HL-60 (cell line): ENCODE results near the gene MLH1.
"Not testable (repeated sequence)": the region's sequence is repeated elsewhere in the genome, so short reads cannot be mapped to it uniquely, and the experiment has no call there.

ENCODE experiments used
- DNase-seq, 2 experiments: peaks; one replicate each; pipeline ENCODE4 v3.0.0-alpha.2; 2010 to 2020; ENCODE audit warnings: low read depth in 1 of 2, low spot score in 1 of 2
- H3K27ac ChIP-seq: fragments of 250-450 bp; sonication (Bioruptor Pico); replicated peaks from 2 replicates; pipeline ENCODE4 v1.5.1; 2020; ENCODE audit warnings: mild to moderate bottlenecking, moderate library complexity
- H3K27me3 ChIP-seq: fragments of 250-450 bp; sonication (Bioruptor Pico); 2 replicates; pipeline ENCODE4 v1.5.1; 2021; ENCODE audit warnings: mild to moderate bottlenecking, moderate library complexity; ENCODE audit not compliant: insufficient read depth, poor library complexity, severe bottlenecking
- H3K4me3 ChIP-seq: replicated peaks from 2 replicates; pipeline ENCODE4 v1.5.1; 2011; ENCODE audit warnings: mild to moderate bottlenecking, control low read depth, low read length; ENCODE audit not compliant: insufficient read depth
- CTCF ChIP-seq: IDR thresholded peaks from one replicate; pipeline ENCODE4 v1.5.1; 2011; ENCODE audit warnings: low read length, control low read depth, inconsistent platforms; ENCODE audit not compliant: insufficient read depth
- GABPA ChIP-seq: IDR thresholded peaks from 2 replicates; pipeline ENCODE4 v1.6.1; 2012; ENCODE audit warnings: low read depth
- POLR2AphosphoS5 ChIP-seq: IDR thresholded peaks from 2 replicates; pipeline ENCODE4 v1.6.1; 2012; ENCODE audit warnings: low read depth
- SPI1 ChIP-seq: IDR thresholded peaks from 2 replicates; pipeline ENCODE4 v1.6.1; 2012; ENCODE audit warnings: low read depth, mild to moderate bottlenecking, borderline replicate concordance
- TF ChIP-seq, protein P1 (sequence below): IDR thresholded peaks from 2 replicates; pipeline ENCODE4 v1.6.1; 2012; ENCODE audit warnings: low read depth; ENCODE audit not compliant: insufficient replicate concordance

Gene MLH1

DNA sequence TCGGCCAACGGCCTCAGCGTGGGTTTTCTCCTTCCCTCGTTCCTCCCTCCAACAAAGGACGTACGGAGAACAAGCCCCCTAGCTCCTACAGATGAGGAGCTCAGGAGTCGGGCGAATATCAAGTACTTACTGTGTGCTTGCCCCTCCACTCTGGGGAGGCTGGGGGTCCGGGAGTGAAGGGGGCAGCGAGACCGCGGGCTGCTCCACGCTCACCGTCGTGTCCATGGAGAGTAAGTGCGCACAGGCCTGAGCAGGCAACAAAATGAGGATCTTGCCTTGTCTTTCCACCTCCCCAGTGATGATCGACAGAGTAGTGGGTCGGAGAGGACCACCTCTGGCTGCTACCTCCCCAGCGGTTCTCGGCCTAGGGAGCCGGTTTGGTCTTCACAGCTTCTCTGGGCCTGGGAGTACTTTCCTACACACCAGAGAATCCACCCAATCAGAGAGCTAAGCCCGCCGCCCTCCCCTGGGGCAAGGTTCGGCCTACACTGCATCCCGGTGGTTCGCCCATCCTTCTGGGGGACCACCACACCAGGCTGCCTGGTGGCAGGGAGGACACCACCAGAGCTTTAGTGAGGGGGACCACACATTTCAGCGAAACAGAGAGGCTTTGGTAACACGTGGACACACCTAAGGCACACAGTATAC, 47.9 kb upstream of the MLH1 start:
- no peaks in the 10 kb centered on the region for H3K27me3 ChIP-seq
- no peak for TF ChIP-seq SPI1
- no peak for TF ChIP-seq GABPA
- no peak for TF ChIP-seq POLR2AphosphoS5
- TF ChIP-seq, protein P1, sequence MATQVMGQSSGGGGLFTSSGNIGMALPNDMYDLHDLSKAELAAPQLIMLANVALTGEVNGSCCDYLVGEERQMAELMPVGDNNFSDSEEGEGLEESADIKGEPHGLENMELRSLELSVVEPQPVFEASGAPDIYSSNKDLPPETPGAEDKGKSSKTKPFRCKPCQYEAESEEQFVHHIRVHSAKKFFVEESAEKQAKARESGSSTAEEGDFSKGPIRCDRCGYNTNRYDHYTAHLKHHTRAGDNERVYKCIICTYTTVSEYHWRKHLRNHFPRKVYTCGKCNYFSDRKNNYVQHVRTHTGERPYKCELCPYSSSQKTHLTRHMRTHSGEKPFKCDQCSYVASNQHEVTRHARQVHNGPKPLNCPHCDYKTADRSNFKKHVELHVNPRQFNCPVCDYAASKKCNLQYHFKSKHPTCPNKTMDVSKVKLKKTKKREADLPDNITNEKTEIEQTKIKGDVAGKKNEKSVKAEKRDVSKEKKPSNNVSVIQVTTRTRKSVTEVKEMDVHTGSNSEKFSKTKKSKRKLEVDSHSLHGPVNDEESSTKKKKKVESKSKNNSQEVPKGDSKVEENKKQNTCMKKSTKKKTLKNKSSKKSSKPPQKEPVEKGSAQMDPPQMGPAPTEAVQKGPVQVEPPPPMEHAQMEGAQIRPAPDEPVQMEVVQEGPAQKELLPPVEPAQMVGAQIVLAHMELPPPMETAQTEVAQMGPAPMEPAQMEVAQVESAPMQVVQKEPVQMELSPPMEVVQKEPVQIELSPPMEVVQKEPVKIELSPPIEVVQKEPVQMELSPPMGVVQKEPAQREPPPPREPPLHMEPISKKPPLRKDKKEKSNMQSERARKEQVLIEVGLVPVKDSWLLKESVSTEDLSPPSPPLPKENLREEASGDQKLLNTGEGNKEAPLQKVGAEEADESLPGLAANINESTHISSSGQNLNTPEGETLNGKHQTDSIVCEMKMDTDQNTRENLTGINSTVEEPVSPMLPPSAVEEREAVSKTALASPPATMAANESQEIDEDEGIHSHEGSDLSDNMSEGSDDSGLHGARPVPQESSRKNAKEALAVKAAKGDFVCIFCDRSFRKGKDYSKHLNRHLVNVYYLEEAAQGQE: no peak
- TF ChIP-seq CTCF: no peak
- H3K27ac ChIP-seq: no peak overlapping the region
- no peak for DNase-seq
- no peak overlapping the region for H3K4me3 ChIP-seq

GRCh38 chr3:36947814-36948213, 45.5 kb upstream of the MLH1 start:
- not testable (repeated sequence) for H3K27ac ChIP-seq, H3K4me3 ChIP-seq, DNase-seq, H3K27me3 ChIP-seq

DNA sequence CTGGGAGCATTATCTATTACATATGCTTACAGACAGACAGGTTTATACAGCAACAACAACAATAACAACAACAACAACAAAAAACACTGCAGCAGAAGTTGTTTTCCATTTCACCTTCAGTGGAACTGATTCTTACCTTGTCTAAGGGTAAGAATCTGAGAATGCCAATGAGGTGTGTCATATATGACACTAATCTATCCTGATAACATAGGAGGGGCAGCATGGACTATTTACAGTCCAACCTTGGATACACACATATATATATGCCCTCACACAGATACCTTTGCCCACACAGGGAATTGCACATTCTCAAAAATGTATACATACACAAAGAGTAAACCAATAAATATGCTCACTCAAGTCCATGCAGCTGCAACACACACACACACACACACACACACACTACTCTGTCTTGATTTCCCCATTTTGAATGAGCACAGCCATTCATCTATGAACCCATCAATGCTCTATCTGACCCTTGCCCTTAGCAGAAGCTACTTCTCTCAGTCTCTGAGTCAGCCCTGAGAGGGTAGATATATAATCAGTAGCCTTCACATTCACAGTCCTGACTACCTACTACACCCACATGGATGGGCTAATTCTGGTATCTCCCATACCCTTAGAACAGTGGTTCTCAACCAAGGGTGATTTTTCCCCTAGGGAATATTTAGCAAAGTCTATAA, 38.7 kb upstream of the MLH1 start:
- no peak for DNase-seq
- Histone ChIP-seq H3K4me3 (no peak overlapping the region), H3K27ac (no peak overlapping the region), H3K27me3 (no peaks in the 10 kb centered on the region)
- no peak for TF ChIP-seq CTCF
- no peak for TF ChIP-seq GABPA
- no peak for TF ChIP-seq POLR2AphosphoS5
- TF ChIP-seq SPI1: no peak
- TF ChIP-seq, protein P1: no peak

DNA sequence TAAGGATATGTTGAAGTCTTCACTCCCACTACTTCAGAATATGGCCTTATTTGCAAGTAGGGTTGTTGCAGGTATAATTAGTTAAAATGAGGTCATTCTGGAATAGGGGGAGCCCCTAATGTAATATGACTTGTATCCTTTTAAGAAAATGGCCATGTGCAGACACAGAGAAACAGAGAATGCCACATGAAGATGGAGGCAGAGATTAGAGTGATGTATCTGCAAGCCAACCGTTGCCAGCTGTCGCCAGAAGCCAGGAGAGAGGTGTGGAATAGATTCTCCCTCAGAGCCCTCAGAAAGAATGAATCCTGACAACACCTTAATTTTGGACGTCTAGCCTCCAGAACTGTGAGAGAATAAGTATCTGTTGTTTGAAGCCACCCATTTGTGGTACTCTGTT, 37.2 kb upstream of the MLH1 start:
- Histone ChIP-seq H3K27ac (no peak overlapping the region), H3K27me3 (no peaks in the 10 kb centered on the region), H3K4me3 (no peak overlapping the region)
- no peak for TF ChIP-seq POLR2AphosphoS5
- TF ChIP-seq GABPA: no peak
- TF ChIP-seq SPI1: no peak
- no peak for TF ChIP-seq CTCF
- no peak for DNase-seq
